GM21381 (cell line): Measurements from ENCODE around the gene MYD88.

Experiments
- ATAC-seq: cut with Tn5 transposase; IDR thresholded peaks from one replicate; pipeline ENCODE4 v1.9.1; 2021; ENCODE audit warnings: mild to moderate bottlenecking, moderate library complexity; ENCODE audit not compliant: unreplicated experiment

The MYD88 gene

DNA sequence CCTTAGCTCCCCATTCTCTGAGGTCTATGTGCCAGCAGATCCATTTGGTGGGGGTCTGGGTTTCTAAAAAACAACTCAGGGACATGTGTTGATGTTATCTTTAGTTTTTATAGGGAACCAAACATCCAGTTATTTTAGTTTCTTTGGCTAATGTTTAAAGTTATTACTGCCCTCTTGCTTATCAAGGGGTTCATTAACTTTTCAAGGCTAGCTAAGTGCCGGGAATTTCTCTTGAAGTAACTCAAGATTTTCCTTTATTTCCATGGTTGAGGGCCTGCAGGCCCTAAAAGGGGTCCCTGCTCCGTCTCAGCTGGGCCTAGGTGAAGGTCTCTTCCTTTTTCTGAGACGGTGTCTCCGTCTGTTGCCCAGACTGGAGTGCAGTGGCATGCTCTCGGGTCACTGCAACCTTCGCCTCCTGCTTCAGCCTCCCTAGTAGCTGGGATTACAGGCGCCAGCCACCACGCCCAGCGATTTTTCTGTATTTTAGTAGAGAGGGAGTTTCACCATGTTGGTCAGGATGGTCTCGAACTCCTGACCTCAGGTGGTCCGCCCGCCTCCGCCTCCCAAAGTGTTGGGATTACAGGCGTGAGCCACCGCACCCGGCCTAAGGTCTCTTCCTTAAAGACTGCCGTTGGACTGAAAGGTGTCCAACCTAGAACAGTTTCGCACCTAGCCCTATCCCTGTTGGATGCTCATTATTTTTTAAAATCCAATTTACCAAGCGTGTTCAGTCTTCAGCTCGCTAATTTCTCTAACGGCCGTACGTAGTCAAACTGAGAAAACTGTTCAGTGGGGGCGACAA, 25.6 kb downstream of the MYD88 start:
- ATAC-seq = no peak

DNA sequence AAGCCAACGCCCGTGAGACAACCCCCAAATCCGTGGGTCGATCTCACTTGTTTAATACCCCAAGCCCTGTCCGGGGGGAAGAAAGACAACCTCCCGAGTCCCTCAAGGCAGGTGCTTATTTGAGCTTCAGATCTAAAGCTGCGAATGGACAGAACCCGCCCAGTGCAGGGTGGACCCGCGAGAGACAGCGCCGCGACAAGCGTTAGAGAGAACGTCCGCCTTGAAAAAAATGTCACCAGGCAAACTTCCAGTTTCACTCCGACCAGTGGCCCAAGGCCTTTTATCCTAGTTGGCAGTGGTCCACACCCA, 26.1 kb downstream of the MYD88 start:
- ATAC-seq = no peak

DNA sequence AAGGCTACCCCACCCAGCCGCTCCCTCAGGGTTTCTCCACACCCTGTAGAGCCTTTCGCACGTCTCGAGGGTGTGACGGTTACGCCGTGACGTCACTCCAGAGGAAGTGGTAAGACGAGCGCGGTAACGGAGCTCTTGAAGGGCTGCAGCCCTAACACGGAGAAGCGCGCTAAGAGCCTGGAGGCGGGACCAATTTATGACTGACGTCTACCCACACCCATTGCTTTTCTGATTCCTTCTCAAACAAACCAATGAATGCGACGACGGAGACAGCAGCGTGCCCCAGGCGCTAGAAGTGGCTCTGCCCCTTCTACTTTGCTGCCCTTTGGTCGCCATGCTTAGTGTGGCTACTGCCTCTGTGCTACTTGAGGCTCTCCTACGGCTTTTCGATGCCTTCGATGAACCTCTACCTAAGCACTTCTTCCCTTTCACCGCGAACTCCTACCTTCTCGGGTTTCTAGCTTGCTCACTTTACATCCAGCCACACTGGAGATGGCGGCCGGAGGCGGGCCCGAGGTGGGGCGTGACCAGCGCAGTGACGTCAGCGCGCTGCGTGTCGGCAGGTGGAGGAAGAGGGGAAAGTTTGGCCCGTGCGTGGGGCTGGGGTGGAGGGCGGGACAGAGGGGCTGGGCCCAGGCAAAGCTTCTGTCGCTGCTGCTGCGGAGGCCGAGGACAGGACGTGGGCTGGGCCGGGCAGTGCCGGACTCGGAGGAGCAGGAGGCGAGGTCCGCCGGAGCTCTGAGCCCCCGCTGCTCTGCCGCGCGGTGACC, 26.7 kb downstream of the MYD88 start, which contains the start of gene OXSR1:
Gene OXSR1 (plus strand): TSS at position 586 of the 770 bp plus-strand sequence. CDS start 340 bp downstream, outside the sequence.
- ATAC-seq = peak; percentile 89

DNA sequence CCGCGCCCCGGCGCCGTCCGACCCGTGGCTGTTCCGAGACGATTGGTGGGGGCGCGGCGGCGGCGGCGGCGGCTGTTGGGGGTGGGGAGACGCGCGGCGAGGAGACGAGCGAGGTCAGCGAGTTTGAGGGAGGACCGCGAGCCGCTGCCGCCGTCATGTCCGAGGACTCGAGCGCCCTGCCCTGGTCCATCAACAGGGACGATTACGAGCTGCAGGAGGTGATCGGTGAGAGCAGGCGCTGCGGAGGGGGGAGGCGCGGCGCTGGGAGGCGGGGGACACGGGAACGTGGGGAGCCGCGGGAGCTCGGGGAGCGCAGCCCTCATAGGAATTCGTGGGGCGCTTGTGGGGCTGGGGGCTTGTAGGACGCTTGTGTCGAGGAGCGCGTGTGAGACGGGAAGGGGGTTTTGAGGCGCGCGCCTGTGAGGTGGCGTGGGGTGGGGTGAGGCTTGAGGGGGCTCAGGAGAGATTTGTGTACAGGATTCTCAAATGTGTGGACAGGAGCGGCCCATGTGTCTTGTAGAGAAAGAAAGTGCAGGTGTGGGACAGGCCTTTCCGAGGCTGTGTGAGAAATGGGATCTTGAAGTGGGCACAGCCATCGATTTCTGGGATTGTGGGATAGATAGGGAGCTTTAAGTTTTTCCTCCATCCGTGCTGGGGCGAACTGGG, 27.4 kb downstream of the MYD88 start:
- ATAC-seq = no peak

DNA sequence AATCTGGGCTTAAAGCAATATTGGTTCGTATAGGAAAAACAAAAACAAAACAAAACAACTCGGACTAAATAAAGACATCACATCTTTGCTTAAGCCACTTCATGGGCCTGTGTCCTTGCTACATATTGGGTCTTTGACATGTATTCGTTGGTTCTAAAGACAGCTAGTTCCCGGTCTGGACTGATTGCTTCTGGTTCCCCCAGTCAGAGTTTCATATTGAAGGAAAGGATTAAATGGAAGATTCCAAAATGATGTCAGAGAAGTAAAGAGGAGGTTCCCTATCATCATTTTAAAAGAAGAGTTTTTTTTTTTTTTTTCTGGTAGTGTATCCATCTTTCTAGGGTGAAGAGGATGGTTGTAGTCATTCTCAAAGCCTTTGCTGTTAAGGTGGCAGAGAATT, 29.1 kb downstream of the MYD88 start:
- no peak for ATAC-seq

DNA sequence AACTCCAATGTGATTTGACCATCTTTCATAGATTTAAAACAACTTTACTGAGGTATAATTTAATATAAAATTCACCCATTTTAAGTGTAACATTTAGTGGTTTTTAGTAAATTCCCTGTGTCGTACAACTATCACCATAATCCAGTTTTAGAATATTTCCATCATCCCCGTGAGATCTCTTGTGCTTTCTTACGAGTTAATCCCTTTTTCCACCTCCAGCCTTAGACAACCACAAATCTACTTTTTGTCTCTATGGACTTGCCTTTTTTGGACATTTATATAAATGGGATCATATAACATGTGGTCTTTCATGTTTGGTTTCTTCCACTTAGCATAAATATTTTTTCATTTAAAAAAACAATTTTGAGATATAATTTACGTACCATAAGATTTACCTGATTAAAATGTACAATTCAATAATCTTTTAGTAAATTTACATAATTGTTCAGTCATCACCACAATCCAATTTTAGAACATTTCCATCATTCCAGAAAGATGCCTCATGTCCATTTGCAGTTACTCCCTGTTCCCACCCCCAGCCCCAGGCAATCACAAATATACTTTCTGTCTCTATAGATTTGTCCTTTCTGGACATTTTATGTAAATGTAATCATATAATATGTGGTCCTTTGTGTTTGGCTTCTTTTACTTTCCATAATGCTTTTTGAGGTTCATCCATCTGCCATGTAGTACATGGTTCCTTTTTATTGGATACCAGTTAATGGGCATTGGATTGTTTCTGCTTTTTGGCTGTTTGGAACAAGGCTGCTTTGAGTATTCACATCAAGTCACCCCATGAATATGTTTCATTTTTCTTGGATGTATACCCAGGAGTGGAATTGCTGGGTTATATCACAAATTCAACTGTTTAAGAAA, 29.9 kb downstream of the MYD88 start:
- ATAC-seq = no peak

DNA sequence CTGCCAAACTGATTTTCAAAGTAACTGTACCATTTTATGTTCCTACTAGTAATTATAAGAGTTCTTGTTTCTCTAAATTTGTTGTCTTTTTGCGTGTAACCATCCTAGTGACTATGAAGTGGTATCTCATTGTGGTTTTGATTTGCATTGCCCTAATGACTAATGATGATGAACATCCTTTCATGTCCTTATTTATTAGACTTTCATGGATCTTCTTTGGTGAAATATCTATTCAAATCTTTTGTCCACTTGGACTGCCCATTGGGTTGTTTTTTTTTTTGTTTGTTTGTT, 30.5 kb downstream of the MYD88 start:
- no peak for ATAC-seq

DNA sequence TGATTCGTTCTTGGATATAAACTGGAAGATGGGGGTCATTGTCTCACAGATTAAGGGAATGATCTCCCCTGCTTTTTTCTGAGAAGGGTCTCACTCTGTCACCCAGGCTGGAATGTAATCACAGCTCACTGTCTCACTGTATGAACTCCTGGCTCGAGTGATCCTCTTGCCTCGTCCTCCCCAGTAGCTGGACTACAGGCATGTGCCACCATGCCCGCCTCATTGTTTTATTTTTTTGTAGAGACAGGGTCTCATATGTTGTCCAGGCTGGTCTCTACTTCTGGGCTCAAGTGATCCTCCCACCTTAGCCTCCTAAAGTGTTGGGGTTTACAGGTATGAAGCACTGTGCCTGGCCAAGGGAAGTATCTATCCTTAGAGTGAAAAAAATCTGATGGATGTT, 32.3 kb downstream of the MYD88 start:
- ATAC-seq = no peak

DNA sequence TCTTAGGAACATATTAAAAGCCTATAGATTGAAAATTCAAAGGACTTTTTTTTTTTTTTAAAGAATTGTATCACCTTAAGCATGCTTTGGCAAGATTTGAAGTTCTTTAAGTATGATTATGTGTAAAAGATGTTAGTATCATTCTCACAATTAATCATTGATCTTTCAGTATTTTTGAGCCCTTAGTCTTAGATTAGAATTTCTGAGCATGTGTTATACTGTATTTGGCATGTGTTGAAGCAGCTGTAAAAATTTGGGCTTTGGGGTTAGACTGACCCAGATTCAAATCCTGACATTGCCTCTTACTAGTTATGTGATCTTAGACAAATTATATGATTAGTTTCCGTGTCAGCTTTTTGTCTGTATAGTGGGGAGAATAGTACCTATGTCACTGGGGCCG, 33.2 kb downstream of the MYD88 start:
- ATAC-seq = no peak

DNA sequence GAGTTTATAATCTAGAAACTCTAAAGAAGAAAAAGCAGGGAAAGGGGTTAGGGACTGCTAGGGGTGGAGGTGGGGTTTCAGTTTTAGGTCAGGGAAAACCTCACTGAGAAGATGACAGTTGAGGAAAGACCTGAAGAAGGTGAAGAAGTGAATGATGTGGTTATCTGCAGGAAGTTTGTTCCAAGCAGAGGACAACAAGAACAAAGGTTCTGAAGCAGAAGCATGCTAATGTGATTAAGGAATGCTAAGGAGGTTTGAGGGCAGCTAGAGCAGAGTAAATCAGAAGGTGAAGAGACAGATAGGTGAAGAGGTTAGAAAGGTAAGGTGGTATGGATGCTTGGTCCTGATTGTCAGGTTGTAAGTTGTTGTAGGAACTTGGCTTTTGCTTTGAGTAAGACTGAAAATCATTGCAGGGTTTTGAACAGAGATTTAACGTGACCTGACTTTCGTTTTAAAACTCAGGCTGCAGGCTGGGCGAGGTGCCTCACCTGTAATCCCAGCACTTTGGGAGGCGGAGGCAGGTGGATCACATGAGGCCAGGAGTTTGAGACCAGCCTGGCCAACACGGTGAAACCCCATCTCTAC, 35.5 kb downstream of the MYD88 start:
- peak; percentile 49 for ATAC-seq

DNA sequence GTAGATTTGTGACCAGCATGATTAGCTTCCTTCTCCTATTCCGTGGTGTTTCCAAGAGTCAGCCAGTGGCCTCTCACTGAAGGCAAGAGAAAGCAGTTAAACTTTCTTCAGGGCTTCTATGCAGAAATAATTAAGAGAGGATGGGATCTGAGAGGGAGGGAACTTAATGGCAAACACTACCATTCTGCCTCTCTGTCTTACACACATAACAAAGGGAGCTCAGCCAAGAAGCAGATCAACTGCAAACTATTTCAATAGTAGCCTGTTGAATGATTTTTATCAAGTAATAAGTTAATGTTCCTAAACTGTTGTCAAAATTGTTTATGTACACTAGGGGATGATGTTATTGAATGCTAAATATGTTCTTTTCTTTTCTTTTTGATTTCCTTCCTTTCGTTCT, 38.7 kb downstream of the MYD88 start:
- no peak for ATAC-seq

DNA sequence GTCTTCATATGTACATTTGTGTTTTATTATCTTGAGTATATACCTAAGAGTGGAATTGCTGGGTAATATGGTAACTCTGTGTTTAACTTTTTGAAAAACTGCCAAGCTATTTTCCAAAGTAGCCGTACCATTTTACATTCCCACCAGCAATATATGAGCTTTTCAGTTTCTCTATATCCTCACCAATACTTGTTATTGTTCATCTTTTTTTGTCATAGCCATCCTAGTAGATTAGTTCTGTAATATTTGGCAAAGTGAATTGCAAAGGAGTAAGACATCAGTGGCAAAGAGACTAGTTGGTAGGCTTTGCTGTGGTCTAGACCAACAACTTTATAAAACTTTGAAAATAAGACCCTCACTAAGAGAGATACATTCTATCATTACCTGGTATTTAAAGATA, 48.3 kb downstream of the MYD88 start:
- ATAC-seq = no peak

DNA sequence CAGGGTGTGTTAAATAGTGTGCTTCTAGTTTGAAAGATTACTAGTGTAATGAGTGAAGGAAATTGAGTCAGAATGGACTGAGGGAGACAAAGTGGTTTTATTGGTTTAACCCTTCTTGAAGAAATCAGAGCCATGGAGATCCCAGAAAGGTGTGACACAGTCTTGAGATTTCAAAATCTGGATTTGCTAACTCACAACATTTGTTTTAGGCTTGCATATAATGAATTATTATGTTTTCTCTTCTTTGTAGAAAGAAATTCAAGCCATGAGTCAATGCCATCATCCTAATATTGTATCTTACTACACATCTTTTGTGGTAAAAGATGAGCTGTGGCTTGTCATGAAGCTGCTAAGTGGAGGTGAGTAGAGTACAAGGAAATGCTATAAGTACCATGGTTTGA, 52.0 kb downstream of the MYD88 start:
- no peak for ATAC-seq
